Effector CD4-positive, alpha-beta T cell (primary cell): ENCODE measurements around the gene VWA8.

Source experiments
- DNase-seq: peaks from one replicate; pipeline ENCODE4 v3.0.0-alpha.2; 2020

VWA8 gene

GRCh38 chr13:41740479-41740878 is 220.4 kb downstream of the VWA8 start:
- DNase-seq = no peak

- no peak for DNase-seq
Observed at GRCh38 chr13:41722684-41723535, 238.0 kb downstream of the VWA8 start.

- no peak for DNase-seq
Observed at GRCh38 chr13:41720839-41721561, 239.9 kb downstream of the VWA8 start.

GRCh38 chr13:41716236-41716635 is 244.7 kb downstream of the VWA8 start:
- no peak for DNase-seq

- DNase-seq = no peak
Observed at GRCh38 chr13:41713405-41713804, 247.5 kb downstream of the VWA8 start.

- DNase-seq = no peak
Observed at GRCh38 chr13:41710771-41711170, 250.1 kb downstream of the VWA8 start.

GRCh38 chr13:41709511-41709910 is 251.4 kb downstream of the VWA8 start:
- DNase-seq = no peak

- DNase-seq = no peak
Observed at GRCh38 chr13:41708713-41709112, 252.2 kb downstream of the VWA8 start.

GRCh38 chr13:41707194-41707821 is 253.6 kb downstream of the VWA8 start:
- no peak for DNase-seq

- DNase-seq = no peak
Observed at GRCh38 chr13:41706152-41706551, 254.8 kb downstream of the VWA8 start.

- no peak for DNase-seq
Observed at GRCh38 chr13:41702540-41702939, 258.4 kb downstream of the VWA8 start.

- no peak for DNase-seq
Observed at GRCh38 chr13:41701676-41702075, 259.2 kb downstream of the VWA8 start.

GRCh38 chr13:41700790-41701310 is 260.1 kb downstream of the VWA8 start:
- DNase-seq = no peak

- no peak for DNase-seq
Observed at GRCh38 chr13:41699759-41700158, 261.1 kb downstream of the VWA8 start.

GRCh38 chr13:41697578-41697977 is 263.3 kb downstream of the VWA8 start:
- DNase-seq = no peak

GRCh38 chr13:41696163-41697003 is 264.5 kb downstream of the VWA8 start:
- DNase-seq = no peak

GRCh38 chr13:41694545-41695301 is 266.2 kb downstream of the VWA8 start:
- DNase-seq = no peak

- no peak for DNase-seq
Observed at GRCh38 chr13:41693434-41693833, 267.5 kb downstream of the VWA8 start.

- no peak for DNase-seq
Observed at GRCh38 chr13:41691274-41691673, 269.6 kb downstream of the VWA8 start.

- no peak for DNase-seq
Observed at GRCh38 chr13:41682766-41683165, 278.1 kb downstream of the VWA8 start.

- DNase-seq = no peak
Observed at GRCh38 chr13:41682001-41682400, 278.9 kb downstream of the VWA8 start.

- DNase-seq = no peak
Observed at GRCh38 chr13:41681587-41681986, 279.3 kb downstream of the VWA8 start.
